IPS-18c (cell line): ENCODE measurements around the gene ATP1B1.
"Not testable (repeated sequence)": the region's sequence is repeated elsewhere in the genome, so short reads cannot be mapped to it uniquely, and the experiment has no call there.

ENCODE experiments used
- H3K4me3 ChIP-seq: 2 replicates; pipeline ENCODE4 v1.7.0; 2013; ENCODE audit warnings: low read depth, mild to moderate bottlenecking, low read length, moderate library complexity; ENCODE audit not compliant: insufficient read depth
- H3K9me3 ChIP-seq: one replicate; pipeline ENCODE4 v1.6.1; 2013; ENCODE audit warnings: mild to moderate bottlenecking, low read length, moderate library complexity; ENCODE audit not compliant: control insufficient read depth, insufficient read depth

The ATP1B1 gene

GRCh38 chr1:169148472-169149252 lies 42.2 kb downstream of the ATP1B1 start:
- Histone ChIP-seq H3K4me3 (no peak overlapping the region), H3K9me3 (no peaks in the 10 kb centered on the region)

DNA sequence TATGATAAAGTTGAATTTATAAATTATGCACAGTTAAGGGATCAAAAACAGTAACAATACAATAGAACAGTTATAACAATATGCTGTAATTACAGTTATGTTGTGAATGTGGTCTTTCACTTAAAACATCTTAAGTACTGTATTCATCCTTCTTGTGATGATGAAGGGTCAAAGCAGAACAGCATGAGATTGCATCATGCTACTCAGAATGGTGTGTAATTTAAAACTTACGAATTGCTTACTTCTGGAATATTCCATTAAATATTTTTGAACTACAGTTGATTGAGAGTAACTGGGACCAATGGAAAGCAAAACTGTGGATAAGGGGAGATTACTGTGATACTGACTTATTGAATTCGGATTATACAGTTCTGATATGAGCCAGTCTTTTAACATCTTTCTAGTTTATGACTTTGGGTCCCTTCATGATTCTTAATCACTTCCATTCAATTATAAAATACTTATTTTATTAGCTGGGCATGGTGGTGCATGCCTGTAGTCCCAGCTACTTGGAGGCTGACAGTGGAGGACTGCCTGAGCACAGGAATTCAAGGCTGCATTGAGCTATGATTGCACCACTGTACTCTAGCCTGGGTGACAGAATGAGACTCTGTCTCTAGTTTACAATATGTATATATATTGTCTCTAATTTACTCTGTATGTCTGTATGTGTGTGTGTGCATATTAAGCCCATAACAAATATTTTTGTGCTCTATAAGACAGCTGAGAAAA lies 43.2 kb downstream of the ATP1B1 start:
- Histone ChIP-seq H3K4me3 (no peak overlapping the region), H3K9me3 (no peaks in the 10 kb centered on the region)

DNA sequence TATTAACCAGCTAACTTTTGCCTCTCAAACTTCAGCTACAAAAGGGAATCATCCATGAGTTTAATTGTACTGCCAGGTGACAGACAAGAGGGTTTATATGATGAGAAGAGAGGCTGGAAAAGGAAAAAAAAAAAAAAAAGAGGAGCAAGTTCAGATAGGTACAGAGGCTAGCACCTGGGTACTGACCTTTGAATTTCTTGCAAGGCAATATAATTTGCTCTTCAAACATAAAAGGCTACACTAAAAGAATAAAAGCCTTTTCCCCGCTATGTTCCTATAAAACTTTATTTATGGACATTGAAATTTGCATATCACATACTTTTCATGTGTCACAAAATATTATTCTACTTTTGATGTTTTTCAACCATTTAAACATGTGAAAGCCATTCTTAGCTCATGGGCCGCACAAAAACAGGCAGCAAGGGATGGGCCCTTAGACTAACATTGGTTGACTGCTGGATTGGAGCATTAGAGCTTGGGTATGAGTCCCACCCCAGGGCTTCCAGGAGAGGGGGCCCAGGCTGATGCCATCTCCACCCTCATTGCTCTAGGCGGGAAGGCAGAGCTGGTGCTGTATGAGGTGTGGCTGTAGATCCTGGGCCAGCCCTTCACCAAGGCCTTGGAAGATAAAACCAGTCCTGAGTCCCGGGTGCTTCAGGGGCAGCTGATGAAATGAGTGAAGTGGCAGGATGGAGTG lies 44.3 kb downstream of the ATP1B1 start:
- no peak overlapping the region for H3K4me3 ChIP-seq
- no peaks in the 10 kb centered on the region for H3K9me3 ChIP-seq

- H3K9me3 ChIP-seq: no peaks in the 10 kb centered on the region
Measured at GRCh38 chr1:169151338-169151837, 44.9 kb downstream of the ATP1B1 start.

GRCh38 chr1:169155675-169156074 lies 49.2 kb downstream of the ATP1B1 start:
- Histone ChIP-seq H3K4me3 (no peak overlapping the region), H3K9me3 (no peaks in the 10 kb centered on the region)

More at GRCh38 chr1:169151338-169151837, 44.9 kb downstream of the ATP1B1 start:
- no peak overlapping the region for H3K4me3 ChIP-seq

GRCh38 chr1:169156580-169156979 lies 50.1 kb downstream of the ATP1B1 start:
- Histone ChIP-seq H3K4me3 (no peak overlapping the region), H3K9me3 (no peaks in the 10 kb centered on the region)

DNA sequence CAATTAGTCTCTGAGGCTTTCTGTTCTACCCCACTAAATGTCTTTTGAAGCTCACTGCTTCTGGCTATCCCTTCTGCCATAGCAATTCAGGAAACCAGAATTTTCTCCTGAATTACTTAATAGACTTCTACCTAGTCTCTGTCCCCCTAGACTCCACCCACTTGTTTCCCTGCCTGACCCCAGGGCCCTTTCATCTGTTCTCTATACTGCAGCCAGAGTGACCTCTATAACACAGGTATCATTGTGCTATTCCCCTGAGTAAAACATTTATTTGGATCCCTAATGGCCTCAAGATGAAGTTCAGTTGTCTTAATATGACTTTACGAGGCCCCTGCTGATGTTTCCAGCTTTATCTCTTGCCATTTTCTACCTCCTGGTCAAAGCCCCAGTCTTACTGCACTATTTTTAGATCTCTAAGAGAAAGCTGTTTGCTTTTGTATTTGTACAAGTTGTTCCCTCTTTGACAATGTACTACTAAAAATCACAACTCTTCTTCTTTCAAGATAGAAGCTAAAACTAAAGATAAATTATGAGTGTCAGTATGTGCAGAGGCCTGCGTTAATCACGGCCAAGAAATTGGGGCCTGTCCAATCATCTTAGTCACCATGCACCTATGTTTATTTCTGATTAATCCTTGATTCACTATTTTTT lies 54.5 kb downstream of the ATP1B1 start:
- H3K4me3 ChIP-seq: no peak overlapping the region
- H3K9me3 ChIP-seq: no peaks in the 10 kb centered on the region

DNA sequence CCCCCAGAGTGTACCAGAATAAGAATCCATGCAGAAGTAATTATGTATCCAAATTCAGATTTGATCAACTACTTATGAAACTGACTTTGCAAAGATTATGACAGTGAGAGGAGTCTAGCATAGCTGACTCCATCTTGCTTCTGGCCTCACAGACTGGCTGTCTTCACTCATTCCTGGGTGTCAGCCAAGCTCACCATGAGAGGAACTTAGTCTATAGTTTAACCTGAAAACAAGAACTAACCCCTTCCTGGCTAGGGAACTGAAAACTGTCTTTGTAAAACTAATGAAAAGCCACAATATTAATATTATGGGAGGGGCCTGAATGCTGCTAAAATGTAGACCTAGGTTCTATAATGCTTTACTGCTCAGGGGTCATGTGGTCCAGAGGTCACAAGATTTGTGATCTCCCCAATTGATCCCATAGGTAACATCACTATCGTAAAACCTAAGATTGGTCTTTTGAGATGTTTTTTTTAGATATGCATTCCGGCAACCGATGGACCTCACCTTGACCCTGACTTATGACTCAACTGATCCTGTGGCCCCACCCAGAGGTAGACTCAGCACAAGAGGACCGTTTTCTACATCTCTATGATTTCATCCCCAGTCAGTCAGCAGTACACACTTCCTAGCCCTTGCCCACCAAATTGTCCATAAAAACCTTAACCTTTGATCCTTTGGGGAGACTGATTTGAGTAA lies 55.2 kb downstream of the ATP1B1 start:
- Histone ChIP-seq H3K4me3 (no peak overlapping the region), H3K9me3 (no peaks in the 10 kb centered on the region)

GRCh38 chr1:169163059-169163458 lies 56.6 kb downstream of the ATP1B1 start:
- H3K4me3 ChIP-seq: no peak overlapping the region

DNA sequence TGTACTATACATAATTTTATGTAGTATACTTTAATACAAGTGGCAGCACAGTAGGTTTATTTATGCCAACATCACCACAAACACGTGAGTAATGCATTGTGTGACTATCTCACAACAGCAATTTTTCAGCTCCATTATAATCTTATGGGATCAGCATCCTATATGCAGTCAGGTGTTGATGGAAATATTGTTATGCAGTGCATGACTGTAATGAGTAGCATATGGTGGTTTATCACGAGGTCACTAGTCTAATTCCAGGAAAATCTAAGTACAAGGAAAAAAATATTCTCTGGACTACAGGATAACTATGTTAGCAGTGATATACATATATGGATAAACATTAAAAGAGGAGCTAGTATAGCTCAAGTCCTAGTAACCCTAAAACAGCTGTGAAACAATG lies 69.0 kb downstream of the ATP1B1 start:
- Histone ChIP-seq H3K4me3 (no peak overlapping the region), H3K9me3 (no peaks in the 10 kb centered on the region)

More at GRCh38 chr1:169163059-169163458, 56.6 kb downstream of the ATP1B1 start:
- H3K9me3 ChIP-seq: no peaks in the 10 kb centered on the region

DNA sequence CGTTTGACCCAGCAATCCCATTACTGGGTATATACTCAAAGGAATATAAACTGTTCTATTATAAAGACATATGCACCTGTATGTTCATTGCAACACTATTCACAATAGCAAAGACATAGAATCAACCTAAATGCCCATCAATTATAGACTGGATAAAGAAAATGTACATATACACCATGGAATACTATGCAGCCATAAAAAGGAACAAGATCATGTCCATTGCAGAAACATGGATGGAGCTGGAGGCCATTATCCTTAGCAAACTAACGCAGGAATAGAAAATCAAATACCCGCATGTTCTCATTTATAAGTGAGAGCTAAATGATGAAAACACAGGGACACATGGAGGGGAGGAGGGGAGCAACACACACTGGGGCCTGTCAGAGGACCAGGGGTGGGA lies 72.9 kb downstream of the ATP1B1 start:
- H3K4me3 ChIP-seq, H3K9me3 ChIP-seq: not testable (repeated sequence)

GRCh38 chr1:169180174-169180573 lies 73.7 kb downstream of the ATP1B1 start:
- H3K9me3 ChIP-seq: no peaks in the 10 kb centered on the region
- H3K4me3 ChIP-seq: no peak overlapping the region
